Ascending aorta (tissue), 2 donors: ENCODE measurements around the gene MEF2A. TPM values are rescaled to one million over a fixed set of nuclear protein-coding genes. Genes with fewer than 3 reads are reported as not detected.

ENCODE experiments used
- DNase-seq, 2 donors: peaks; one replicate each; pipeline ENCODE4 v3.0.0-alpha.2; 2019; ENCODE audit warnings: low spot score in 2 of 2
- H3K27ac ChIP-seq, 2 donors: fragments of 200-600 bp; sonication (generic); one replicate each; pipeline ENCODE4 v1.5.1; 2016 to 2017; ENCODE audit warnings: mild to moderate bottlenecking in 1 of 2
- H3K27me3 ChIP-seq: fragments of 200-600 bp; sonication (generic); one replicate; pipeline ENCODE4 v1.5.1; 2017
- H3K36me3 ChIP-seq, 2 donors: fragments of 200-600 bp; sonication (generic); one replicate each; pipeline ENCODE4 v1.5.1; 2016
- H3K4me1 ChIP-seq, 2 donors: fragments of 200-600 bp; sonication (generic); one replicate each; pipeline ENCODE4 v1.5.1; 2016 to 2017; ENCODE audit warnings: mild to moderate bottlenecking in 1 of 2
- H3K4me3 ChIP-seq, 2 donors: fragments of 200-600 bp; sonication (generic); one replicate each; pipeline ENCODE4 v1.5.1; 2016 to 2017; ENCODE audit warnings: mild to moderate bottlenecking in 1 of 2
- H3K9me3 ChIP-seq, 2 donors: fragments of 200-600 bp; sonication (generic); one replicate each; pipeline ENCODE4 v1.5.1; 2016
- CTCF ChIP-seq, 3 experiments: fragments of 200-600 bp in 2 of 3; fragments of 450-650 bp in 1 of 3; sonication (generic) in 2 of 3; IDR thresholded peaks; one replicate each; pipeline ENCODE4 v1.5.1; 2016 to 2019; ENCODE audit warnings: antibody characterized with exemption in 3 of 3, mild to moderate bottlenecking in 1 of 3, moderate library complexity in 1 of 3
- intact Hi-C: fragments of 100-400 bp; cut with DNase I; formaldehyde crosslinking; loops from one replicate; pipeline ENCODE4 v1.15.1; 2023
- total RNA-seq: library from RNA; depleted of rRNA; stranded (reverse); fragments of >200 nt; gene quantifications from one replicate; pipeline ENCODE4 v1.1.0, GENCODE V29; 2016

MEF2A gene
- total RNA-seq, 1 donor from 2014 or later = 99.4 TPM

- Histone ChIP-seq H3K27ac (peak overlapping the region; percentile 46 to 53), H3K4me1 (peaks cover 2 to 38% of the 10 kb centered on the region in 2 donors), H3K27me3 (no peaks in the 10 kb centered on the region), H3K9me3 (no peaks in the 10 kb centered on the region), H3K36me3 (no peaks in the 10 kb centered on the region), H3K4me3 (peak overlapping the region in 1 of 2 donors; percentile 10)
- intact Hi-C loops = no loop called here
- DNase-seq = no peak
- TF ChIP-seq CTCF (IDR thresholded peaks at IDR 0.05) = no peak
Observed at GRCh38 chr15:99571299-99571698, 5.5 kb downstream of the MEF2A start.

GRCh38 chr15:99574048-99574447 lies 8.3 kb downstream of the MEF2A start:
- H3K4me1 ChIP-seq = peaks cover 6 to 30% of the 10 kb centered on the region in 2 donors
- no peaks in the 10 kb centered on the region for H3K36me3 ChIP-seq
- intact Hi-C loops = no loop called here
- no peak overlapping the region for H3K4me3 ChIP-seq
- no peak overlapping the region for H3K27ac ChIP-seq
- TF ChIP-seq CTCF (IDR thresholded peaks at IDR 0.05) = no peak
- no peaks in the 10 kb centered on the region for H3K9me3 ChIP-seq
- H3K27me3 ChIP-seq = no peaks in the 10 kb centered on the region
- no peak for DNase-seq

- H3K4me1 ChIP-seq = peaks cover 6 to 26% of the 10 kb centered on the region in 2 donors
- no peak for TF ChIP-seq CTCF (IDR thresholded peaks at IDR 0.05)
- intact Hi-C loops = no loop called here
Observed at GRCh38 chr15:99574502-99574901, 8.7 kb downstream of the MEF2A start.

GRCh38 chr15:99578809-99579208 lies 13.0 kb downstream of the MEF2A start:
- peaks cover 4 to 35% of the 10 kb centered on the region in 2 donors for H3K4me1 ChIP-seq
- intact Hi-C loops = no loop called here
- peak overlapping the region in 1 of 2 donors; percentile 37 for H3K27ac ChIP-seq
- no peaks in the 10 kb centered on the region for H3K36me3 ChIP-seq
- no peak for TF ChIP-seq CTCF (IDR thresholded peaks at IDR 0.05)
- no peak overlapping the region for H3K4me3 ChIP-seq
- no peak for DNase-seq
- no peaks in the 10 kb centered on the region for H3K9me3 ChIP-seq
- H3K27me3 ChIP-seq = no peaks in the 10 kb centered on the region

More at GRCh38 chr15:99574502-99574901, 8.7 kb downstream of the MEF2A start:
- Histone ChIP-seq H3K9me3 (no peaks in the 10 kb centered on the region), H3K36me3 (no peaks in the 10 kb centered on the region), H3K4me3 (no peak overlapping the region), H3K27me3 (no peaks in the 10 kb centered on the region), H3K27ac (no peak overlapping the region)
- no peak for DNase-seq

- TF ChIP-seq CTCF (IDR thresholded peaks at IDR 0.05) = no peak
- Histone ChIP-seq H3K4me1 (peaks cover 4 to 31% of the 10 kb centered on the region in 2 donors), H3K27ac (peak overlapping the region in 1 of 2 donors; percentile 50), H3K27me3 (no peaks in the 10 kb centered on the region), H3K36me3 (no peaks in the 10 kb centered on the region), H3K9me3 (peaks cover 0 to under 1% of the 10 kb centered on the region in 2 donors), H3K4me3 (no peak overlapping the region)
- intact Hi-C loops = no loop called here
- DNase-seq = no peak
Observed at GRCh38 chr15:99580076-99580475, 14.3 kb downstream of the MEF2A start.

- Histone ChIP-seq H3K27me3 (no peaks in the 10 kb centered on the region), H3K9me3 (peaks cover 10 to 21% of the 10 kb centered on the region in 2 donors), H3K4me1 (peaks cover 4 to 22% of the 10 kb centered on the region in 2 donors), H3K4me3 (no peak overlapping the region), H3K27ac (no peak overlapping the region), H3K36me3 (no peaks in the 10 kb centered on the region)
- intact Hi-C loops = no loop called here
- no peak for DNase-seq
- TF ChIP-seq CTCF (IDR thresholded peaks at IDR 0.05) = no peak
Observed at GRCh38 chr15:99582508-99582960, 16.8 kb downstream of the MEF2A start.
